HG02981 (cell line): ENCODE results near the gene CACNA1D.
"Not testable (repeated sequence)": the region's sequence is repeated elsewhere in the genome, so short reads cannot be mapped to it uniquely, and the experiment has no call there.

ENCODE experiments used
- ATAC-seq: cut with Tn5 transposase; IDR thresholded peaks from one replicate; pipeline ENCODE4 v1.9.1; 2021; ENCODE audit warnings: mild to moderate bottlenecking, moderate library complexity; ENCODE audit not compliant: unreplicated experiment

CACNA1D gene

DNA sequence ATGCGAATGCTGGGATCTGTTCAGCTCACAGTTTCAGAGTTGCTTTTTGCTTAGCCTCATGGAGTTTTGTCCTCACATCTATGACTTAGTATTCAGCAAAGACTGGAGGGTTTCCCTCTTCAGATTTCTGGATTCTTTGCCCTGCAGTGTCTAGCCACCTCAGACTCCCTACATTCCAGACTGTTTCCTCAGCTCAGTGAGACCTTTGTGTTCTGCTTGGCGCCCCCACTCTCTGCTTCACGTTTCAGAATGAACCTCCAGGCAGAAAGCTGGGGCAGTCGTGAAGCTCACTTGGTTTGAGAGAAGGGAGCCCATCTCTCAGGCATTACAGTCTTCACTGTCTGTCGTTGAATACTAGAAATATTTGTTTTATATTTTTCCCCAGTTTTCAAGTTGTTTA is 118.1 kb downstream of the CACNA1D start:
- ATAC-seq, result no peak

DNA sequence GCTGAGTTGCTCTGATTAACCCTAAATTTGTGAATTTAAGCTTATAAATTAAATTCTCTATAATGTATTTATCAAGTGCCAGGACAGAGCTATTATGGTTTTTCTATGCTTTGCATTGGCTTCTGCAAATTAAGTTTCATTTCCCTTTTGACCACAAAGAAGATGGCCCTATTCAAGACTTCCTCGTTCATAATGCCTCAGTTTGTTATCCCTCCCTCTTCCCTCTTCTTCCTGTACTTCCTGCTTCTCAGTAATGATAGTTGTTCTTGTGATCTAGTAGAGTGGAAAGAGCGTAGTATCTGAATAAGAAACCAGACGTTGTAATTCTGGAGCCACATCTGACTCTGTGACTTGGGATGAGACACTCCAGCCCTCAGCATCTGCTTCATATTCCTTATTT is 118.7 kb downstream of the CACNA1D start:
- no peak for ATAC-seq

DNA sequence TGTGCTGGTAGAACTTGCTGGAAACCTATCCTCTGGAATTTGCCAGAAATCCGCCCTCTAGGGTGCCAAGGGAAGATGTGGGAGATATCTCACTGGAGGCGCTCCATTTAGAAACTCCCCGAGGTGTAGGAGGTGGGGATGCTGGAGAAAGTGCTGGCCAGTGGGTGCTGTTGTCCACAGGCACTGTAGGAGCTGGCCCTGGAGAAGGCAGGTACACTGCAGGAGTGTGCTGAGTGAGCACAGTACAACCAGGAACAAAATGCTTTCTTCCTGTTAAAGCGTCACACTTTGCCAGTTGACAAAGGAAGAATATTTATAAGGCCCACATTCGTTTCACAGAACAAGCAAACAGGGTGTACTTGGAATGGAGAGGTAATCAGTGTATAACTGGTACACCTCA is 119.9 kb downstream of the CACNA1D start:
- no peak for ATAC-seq

DNA sequence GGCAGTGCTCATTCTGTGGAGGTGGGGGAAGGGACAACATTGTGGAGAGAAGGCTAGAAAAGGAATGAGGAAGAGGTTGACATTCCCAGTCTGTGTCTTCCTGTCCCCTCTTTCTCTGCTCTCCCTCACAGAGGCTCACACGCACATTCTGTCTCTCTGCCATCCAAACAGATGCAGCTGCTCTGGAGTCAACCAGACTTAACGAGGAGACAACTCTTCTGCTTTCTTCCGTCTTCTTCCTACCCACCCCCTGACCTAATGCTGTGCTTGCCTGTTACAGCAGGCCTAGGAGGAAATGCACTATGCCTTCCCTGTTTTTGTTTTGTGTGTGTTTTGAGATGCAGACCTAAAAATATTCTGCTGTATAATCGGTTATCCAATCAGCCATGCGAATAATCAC is 121.9 kb downstream of the CACNA1D start:
- ATAC-seq, result no peak

DNA sequence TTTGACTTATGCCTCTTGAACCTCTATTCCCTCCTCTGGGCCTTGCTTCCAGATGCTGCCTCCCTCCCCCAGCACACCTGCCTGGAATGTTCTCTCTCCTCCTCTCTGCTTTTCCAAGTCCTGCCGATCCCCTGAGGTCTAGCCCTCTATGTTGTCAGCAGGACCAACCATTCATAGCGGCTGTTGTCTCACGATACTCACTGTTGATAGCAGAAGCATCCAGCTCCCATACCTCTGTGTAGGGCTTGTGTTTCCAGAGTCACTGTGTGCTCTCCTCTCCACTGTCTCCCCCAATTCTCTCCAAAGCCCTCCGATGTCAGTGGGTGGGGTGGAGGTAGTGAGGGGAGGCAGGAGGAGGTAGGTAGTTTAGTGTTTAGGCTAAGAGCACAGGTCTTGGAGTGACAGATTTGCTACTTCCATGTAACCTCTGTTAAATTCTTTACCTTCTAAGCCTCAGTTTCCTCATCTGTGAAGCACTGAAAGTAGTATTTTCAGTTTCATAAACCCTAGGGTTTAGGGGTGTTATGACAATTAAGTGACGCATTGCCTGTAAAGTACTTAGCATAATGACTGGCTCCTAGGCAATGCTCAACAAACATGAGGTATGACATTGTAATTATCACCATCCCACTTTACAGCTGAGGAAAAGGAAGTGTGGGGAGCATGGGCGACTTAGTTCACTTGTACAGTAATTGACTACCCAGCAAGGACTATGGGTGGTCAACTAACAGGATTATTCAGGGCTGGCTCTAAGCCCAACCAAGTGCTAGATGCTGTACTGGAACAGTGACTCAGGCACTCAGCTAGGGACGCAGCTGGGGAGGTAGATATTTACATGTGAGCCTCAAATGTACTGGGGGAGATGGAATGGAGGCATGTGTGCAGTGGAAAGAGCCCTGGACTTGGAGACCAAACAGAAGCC is 122.8 kb downstream of the CACNA1D start:
- no peak for ATAC-seq

DNA sequence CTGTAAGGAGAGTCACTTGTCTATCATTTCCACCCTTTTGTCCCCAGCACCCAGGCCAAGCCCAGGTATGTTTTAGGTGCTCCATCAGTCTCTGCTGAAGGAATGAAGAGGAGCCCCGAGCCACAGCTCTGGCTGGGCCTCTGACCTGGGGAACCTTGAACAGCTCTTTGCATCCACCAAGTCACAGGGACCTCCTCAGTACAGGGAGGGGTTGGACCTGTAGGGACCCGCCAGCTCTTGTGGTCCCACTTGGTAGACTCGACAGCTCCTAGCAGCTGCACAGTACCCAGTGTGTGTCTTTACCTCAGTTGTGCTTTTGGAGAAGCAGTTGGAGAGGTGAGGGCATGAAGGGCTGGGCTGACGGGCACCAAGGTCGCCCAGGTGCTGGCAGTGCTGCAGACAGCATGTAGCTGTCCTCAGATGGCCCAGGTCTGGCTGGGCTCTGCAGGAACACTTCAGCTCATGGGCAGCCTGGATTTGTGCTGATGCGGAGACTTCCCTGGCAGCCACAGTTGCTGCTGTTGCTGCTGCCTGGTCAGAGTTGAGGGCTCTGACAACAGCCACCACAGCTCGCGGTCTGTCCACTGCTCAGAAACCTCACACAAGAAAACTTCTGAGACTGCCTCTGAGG is 123.6 kb downstream of the CACNA1D start:
- ATAC-seq, result no peak

DNA sequence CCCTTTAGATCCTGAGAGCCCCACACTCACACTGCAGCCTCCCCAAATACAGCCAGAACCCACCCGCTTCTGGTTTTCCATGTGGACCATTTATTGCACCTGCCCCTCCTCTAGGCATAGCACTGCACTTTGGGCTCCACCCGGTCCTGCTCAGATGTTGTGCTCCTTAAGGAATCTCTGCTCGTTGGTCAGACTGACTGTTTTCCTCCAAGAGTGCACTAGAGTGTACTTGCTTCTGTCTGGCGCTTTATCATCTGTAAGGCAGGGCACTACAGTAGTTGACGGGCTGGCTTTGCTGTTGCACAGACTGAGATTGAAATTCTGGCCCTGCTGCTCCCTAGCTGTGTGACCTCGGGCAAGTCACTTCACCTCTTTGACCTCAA is 124.1 kb downstream of the CACNA1D start:
- ATAC-seq, result no peak

DNA sequence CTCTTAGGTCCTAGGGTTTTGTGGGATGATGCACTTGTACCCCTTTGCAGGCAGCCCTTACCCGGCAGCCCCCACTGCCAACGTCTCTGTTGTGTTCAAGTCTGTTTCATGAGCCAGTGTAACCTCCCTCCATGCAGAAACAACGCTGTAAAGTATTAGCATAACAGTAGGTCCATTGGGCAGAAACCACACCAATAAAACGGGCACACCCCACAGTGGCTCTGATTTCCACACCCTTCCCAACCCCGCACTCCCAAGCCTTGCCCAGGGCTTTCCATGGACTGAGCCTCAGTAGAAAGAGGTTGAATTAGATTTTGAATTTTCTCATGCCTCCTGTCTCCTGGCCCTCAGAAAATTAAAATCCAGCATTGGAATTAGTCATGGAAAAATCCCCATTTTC is 124.5 kb downstream of the CACNA1D start:
- ATAC-seq, result no peak

DNA sequence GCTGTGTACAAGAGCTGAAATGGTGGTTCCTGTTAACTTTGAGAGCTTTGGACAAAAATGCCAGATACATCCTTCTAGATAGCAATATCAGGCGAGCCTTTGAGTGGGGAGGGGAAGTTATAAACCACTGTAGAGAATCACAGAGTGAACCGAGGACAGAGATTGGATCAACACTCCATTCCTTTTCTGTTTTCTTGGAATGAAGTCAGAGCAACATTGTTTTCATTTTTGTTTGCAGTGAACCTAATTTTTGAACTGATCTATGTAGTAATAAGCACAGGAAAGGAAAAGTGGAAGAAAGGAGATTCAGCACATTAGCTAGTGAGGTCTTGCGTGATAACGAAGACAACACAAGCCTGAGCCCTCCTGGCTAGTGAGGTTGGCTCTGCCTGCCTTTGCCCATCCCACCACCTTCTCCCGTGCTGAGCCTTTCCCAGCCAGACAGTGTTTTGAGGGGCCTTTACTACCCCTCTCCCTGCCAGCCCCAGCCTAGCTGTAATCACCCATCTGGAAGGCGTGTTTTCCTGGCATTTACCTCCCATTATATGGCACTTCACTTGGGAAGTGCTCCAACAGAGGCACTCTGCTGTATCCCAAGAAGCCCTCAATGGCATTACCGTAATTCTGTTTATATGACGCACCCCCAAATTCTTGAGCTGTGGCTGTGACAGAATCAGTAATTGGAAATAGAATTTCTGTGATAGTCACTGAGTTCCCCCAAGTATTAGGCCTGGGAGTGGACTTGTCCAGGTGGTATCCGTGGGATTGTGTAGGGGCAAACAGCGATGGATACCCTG is 129.8 kb downstream of the CACNA1D start:
- no peak for ATAC-seq

DNA sequence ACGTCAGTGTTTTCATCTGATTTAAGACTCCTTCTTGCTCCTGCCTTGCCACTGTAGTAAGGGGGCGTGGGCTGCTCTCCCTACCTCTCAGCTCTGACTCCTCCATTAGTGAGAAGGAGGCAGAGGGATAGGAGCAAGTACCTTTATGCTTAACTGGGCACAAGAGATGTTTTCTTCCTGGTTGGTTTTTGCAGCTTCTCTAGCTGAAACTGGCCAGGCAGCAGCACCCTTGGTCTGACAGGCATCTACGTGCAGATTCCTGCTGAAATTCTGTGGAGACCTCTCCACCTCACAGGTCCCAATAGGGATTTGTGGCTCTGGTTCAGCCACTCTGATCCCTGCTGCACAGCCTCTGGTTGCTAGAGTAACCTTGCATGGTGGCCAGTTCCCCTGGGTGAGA is 132.5 kb downstream of the CACNA1D start:
- ATAC-seq, result no peak

DNA sequence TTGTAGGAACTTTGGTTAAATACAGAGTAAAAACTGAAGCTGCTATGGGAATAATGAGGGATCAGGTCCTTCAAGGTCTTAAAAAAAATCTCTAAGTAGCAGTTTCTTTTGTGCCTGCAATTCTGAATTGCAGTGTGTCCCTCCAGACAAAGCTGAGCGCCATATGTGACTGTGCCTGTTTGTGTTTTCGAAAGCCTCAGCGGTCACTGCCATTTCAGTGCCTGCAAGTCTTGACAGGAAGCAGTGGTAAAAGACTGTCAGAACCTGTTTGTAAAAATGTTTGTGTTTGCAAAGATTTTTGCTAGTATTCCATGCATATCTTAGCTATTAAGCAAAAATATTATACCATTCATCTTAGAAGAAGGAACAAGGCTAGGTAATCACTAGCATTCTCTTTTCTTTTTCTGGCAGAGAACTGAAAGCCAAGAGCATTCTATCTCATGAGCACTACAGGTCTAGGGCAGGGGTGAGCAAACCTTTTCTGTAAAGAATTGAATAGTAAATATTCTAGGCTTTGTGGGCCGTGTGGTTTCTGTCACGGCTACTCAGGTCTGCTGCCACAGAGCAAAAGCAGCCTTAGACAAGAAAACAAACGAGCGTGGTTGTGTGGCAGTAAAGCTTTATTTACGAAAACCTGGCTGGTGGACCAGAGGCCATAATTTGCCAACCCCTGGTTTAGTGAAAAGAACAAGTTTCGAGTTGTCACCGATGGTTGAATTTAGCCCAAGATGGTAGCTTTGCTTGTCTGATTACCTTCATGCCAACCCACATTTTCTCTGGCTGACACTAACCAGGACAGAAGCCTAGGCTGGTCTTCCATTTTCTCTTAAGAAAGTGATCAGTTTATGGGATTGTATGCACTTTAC is 134.4 kb downstream of the CACNA1D start:
- ATAC-seq, result no peak

DNA sequence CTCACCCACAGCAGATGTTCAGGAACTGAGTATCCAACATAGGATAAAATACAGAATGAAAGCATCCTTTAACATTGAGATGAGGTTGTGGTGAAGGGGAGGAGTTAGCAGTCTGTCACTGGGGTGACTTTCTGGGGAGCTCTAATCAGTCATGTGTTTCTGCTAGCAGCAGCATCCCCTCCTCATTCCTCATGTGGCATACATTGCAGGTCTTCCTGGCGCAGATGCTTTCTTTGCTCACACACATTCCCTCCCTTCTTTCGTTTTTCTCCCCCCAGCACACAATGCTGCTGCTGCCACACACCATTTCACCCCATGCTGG is 135.0 kb downstream of the CACNA1D start:
- ATAC-seq, result no peak

DNA sequence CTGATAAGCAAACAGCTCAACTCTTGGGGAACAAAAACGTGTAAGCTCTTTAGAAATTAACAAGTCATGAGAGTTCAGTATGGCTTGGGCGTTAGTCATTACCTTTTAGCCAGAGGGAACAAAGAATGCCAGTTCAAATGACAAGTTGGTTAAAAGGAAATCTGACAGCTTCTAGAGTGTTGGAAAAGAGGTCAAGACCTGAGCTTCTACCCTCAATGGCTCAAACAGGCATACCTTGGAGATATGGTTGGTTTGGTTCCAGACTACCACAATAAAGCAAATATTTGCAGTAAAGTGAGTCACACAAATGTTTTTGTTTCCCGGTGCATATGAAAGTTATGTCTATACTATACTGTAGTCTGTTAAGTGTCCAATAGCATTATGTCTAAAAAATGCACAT is 136.1 kb downstream of the CACNA1D start:
- no peak for ATAC-seq

DNA sequence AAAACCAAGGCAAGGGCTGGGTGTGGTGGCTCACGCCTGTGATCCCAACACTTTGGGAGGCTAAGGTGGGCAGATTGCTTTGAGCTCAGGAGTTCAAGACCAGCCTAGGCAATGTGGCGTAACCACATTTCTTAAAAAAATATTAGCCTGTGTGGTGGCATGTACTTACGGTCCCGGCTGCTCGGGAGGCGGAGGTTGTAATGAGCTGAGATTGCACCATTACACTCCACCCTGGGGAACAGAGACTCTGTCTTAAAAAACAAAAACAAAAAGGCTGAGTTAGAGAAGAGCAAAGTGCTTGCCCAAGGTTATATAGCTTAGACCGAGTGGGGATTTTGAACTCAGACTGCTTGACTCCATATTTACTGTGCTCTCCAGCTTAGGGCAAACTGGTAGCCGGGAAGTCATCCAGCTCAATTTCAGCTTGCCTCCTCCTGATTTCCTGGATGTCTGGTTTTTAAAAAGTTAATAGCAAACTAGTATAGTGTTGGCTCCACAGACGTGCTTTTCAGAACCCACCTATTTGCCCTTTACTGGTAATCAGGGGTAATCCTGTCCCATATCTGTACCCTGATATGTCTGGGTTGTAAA is 138.9 kb downstream of the CACNA1D start:
- ATAC-seq, result no peak

DNA sequence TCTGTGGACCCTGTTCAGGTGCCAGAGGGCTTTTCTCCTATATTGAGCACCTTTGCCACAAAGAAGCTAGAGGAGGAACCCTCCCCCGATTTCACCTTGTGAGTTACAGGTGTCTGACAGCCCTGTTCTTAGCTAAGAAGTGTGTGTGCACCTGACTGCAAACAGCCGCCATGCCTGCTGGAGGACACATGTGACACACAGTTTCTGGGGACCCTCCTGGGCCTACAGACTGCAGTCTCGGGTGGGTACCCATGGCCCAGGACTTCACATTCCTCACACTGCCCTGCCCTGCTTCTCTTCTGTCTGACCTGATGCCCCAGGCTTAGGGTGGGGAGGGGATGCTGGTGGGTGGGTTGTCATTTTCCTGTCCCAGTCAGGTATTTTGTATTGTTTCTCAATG is 140.6 kb downstream of the CACNA1D start:
- no peak for ATAC-seq

DNA sequence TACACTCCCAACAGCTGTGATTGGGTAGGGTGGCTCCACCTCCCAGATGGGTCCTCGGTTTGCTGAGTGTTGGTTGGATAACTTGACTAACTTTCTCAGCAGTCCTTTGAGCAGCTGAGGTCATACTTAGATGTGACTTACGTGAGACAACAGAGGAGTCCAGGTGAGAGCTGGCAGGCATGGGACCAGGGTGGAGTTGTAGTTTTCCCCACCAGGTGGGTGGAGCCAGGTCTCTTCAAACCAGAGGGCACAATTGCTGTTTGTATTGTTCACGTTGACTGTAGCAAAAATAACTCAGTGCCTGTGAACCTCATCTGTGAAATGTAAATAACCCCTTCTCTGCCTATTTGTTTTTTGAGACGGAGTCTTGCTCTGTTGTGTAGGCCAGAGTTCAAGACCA is 144.4 kb downstream of the CACNA1D start:
- ATAC-seq, result not testable (repeated sequence)

DNA sequence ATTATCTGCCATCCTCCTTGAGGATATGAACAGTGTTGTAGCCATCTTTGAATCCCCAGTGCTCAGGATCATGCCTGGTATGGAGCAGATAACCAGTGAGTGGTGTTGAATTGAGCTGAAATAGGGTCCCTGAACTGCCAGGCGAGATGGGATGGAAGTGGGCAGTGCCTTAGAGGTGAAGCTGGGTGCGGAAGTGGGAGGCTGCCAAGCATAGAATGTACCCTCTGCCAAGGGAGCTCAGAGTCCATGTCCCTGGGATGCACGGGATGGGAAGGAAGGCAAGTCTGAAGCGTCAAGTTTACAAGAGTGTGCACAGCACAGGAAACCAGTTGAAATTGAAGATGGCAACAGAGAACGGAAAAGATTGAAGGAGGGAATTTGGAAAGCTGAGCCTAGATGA is 147.0 kb downstream of the CACNA1D start:
- no peak for ATAC-seq

DNA sequence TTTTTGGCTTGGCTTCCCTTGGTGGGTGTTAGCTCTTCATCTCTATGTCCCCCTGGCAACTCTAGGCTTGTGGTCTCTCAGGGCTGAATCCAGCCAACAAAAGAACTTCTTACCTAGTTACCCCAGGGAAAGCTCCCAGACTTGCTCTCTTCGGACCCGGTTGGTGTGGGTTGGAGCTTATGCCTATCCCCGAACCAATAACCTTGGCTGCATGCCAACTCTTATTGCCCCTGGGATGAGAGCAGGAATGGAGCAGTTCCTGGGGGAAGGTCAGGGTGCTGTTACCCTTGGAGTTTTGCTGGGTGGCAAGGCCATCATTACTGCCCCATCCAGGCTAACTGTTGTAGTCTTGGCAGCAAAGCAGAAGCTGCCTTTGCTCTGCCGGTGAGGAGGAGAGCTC is 147.8 kb downstream of the CACNA1D start:
- ATAC-seq, result no peak

DNA sequence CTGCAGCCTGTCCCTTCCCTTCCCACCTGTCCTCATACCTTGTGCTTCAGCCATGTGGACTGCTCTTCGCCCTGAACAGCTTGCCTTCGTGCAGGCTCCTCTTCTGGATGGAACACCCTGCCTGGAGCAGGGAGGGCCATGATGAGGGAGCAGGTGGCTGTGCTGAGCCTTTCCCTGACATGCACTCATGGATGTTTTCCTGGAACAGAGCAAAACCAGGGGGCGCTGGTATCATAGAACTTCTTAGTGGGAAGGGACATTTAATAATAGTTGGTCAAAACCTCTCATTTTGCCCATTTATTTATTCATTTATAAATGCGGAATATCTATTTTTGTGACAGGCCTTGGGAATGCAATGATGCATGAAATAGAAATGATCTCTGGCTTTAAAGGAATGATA is 149.3 kb downstream of the CACNA1D start:
- no peak for ATAC-seq

DNA sequence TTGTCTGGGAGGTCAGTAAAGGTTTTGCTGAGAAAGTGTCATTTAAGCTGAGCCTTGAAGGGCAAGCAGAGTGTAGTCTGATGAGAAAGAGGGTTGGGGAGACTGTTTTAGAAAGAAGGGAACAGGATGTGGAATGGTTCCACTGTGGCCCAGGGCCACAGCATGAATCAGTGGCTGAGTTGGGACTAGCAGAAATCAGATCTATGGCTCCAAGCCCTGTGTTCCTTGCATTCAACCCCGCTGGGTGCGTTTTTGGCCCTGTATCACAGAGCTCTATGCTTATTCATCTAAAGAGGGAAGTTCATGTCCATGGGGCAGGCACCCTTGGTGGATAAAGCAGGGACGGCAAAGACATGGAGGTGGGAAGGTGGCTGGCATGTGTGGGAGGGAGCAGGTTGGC is 151.3 kb downstream of the CACNA1D start:
- no peak for ATAC-seq

DNA sequence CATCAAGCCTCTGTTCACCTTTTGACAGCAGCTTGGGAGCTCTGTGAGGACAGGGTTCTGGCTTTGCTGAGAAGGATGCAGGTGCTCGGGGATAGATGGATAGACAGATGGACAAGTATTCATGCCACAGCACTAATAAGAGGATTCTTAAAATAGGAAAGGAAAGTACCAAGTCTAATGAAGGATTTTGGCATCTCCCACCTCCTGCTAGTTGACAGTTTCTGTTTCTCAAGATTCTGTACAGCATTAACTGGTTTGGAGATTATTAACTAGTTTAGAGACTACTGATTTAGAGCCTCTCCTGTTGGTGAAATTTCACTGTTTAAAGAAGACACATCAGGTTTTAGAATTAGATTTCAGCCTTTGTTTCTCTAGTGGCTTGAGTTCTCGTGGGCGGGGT is 152.3 kb downstream of the CACNA1D start:
- ATAC-seq, result peak; percentile 76
